ENCODE results near the gene KIFC3. TPM values are rescaled to one million over a fixed set of nuclear protein-coding genes. Genes with fewer than 3 reads are reported as not detected.
A peak's percentile ranks its signal among the peaks of the same experiment; 100 is the strongest.

Gene KIFC3
- total RNA-seq, 1 donor from 2014 or later = 96.9 TPM

DNA sequence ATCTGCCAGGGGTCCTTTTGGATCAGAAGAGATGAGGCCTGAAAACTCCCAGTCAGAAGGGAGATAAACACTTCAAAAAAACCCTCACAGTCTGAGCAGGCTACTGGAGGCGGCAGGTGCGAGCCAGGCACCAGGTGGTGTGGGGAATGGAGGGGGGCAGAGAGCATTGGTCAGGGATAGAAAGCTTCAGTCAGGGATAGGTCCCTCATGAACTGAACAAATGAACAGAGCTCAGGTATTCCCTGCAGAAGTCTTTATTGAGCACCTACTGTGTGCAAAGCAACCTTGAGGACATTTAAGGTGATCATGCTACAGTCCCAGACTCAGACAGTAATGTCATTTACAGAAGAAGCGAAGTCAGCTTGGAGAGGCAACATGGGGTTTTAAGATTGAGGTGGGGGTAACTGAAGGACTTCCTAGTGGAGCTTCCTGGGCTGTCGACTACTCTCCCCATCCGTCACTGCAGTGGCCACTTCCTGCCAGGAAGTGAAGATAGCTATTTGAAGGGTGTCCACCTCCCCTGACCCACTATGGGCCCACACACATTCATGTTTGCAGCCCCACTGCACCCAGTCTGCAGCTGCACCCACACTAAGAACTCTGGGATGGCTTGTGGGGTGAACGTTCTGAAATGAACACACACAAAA is 3.2 kb downstream of the KIFC3 start:
- Mint-ChIP-seq H3K36me3 (ENCODE audit: low read depth, unreplicated experiment) (no peaks in the 10 kb centered on the region), H3K9me3 (ENCODE audit: unreplicated experiment) (no peaks in the 10 kb centered on the region), H3K27me3 (ENCODE audit: low read depth, unreplicated experiment) (no peaks in the 10 kb centered on the region), H3K27ac (ENCODE audit: unreplicated experiment) (peak overlapping the region; percentile 31), H3K4me3 (ENCODE audit: unreplicated experiment) (peak overlapping the region; percentile 76), H3K4me1 (ENCODE audit: low read depth, unreplicated experiment) (peaks cover 48% of the 10 kb centered on the region)
- peaks cover 12% of the 10 kb centered on the region for H3K36me3 ChIP-seq (ENCODE audit: insufficient read depth, low read length)
- no peaks in the 10 kb centered on the region for H3K9me3 ChIP-seq (ENCODE audit: insufficient read depth, low read depth, low read length)
- H3K27me3 ChIP-seq (ENCODE audit: insufficient read depth, low read length) = no peaks in the 10 kb centered on the region
- H2AFZ ChIP-seq (ENCODE audit: low read depth, low read length) = no peak overlapping the region
- H3K9ac ChIP-seq (ENCODE audit: low read length) = no peak overlapping the region
- H3K4me2 ChIP-seq (ENCODE audit: low read length) = peak overlapping the region; percentile 70
- peaks cover 62% of the 10 kb centered on the region for H3K79me2 ChIP-seq (ENCODE audit: insufficient read depth, low read length)
- no peak overlapping the region for H3K4me3 ChIP-seq (ENCODE audit: insufficient read depth, low read depth, low read length)
- H3K4me1 ChIP-seq (ENCODE audit: insufficient read depth, low read length) = peaks cover 39% of the 10 kb centered on the region
- DNase-seq (ENCODE audit: low read depth) (no peak), FAIRE-seq (no peak)
- no peak overlapping the region for H3K27ac ChIP-seq (ENCODE audit: low read depth, low read length)
- peaks cover 71% of the 10 kb centered on the region for H4K20me1 ChIP-seq (ENCODE audit: insufficient read depth, low read length)
- TF ChIP-seq EZH2 (IDR thresholded peaks at IDR 0.05; ENCODE audit: insufficient read depth, low read length) = no peak
- TF ChIP-seq, protein P1, sequence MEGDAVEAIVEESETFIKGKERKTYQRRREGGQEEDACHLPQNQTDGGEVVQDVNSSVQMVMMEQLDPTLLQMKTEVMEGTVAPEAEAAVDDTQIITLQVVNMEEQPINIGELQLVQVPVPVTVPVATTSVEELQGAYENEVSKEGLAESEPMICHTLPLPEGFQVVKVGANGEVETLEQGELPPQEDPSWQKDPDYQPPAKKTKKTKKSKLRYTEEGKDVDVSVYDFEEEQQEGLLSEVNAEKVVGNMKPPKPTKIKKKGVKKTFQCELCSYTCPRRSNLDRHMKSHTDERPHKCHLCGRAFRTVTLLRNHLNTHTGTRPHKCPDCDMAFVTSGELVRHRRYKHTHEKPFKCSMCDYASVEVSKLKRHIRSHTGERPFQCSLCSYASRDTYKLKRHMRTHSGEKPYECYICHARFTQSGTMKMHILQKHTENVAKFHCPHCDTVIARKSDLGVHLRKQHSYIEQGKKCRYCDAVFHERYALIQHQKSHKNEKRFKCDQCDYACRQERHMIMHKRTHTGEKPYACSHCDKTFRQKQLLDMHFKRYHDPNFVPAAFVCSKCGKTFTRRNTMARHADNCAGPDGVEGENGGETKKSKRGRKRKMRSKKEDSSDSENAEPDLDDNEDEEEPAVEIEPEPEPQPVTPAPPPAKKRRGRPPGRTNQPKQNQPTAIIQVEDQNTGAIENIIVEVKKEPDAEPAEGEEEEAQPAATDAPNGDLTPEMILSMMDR (IDR thresholded peaks at IDR 0.05; ENCODE audit: insufficient read depth, low read depth, low read length) = no peak

DNA sequence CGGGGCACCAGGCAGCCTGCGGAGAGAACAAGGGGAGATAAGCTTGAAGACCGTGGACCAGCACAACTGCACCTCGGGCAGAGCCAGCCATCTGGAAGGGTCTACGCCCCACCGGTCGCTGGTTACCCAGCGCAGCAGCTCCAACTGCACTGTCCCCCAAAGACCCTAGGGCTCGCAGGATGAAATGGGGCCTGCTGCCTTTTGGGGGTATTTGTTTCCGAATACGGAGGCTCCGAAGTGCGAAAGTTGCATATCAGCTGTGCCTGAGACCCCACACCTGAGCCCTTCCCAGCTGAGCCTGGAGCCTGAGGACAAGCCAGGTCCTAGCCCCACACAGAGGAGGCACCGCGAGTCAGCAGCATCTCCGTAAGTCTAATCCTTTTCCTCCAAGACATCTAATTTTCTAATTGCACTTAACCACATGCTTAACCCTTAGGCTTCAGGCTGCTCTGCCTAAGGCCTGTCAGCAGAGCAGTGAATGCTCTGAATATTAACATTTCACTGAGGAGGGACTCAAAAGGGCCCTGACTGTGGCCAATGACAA is 4.0 kb downstream of the KIFC3 start:
- Histone ChIP-seq H3K79me2 (ENCODE audit: insufficient read depth, low read length) (peaks cover 62% of the 10 kb centered on the region), H3K27me3 (ENCODE audit: insufficient read depth, low read length) (no peaks in the 10 kb centered on the region), H3K9me3 (ENCODE audit: insufficient read depth, low read depth, low read length) (no peaks in the 10 kb centered on the region), H3K4me2 (ENCODE audit: low read length) (no peak overlapping the region), H3K9ac (ENCODE audit: low read length) (no peak overlapping the region), H2AFZ (ENCODE audit: low read depth, low read length) (no peak overlapping the region), H3K36me3 (ENCODE audit: insufficient read depth, low read length) (peaks cover 16% of the 10 kb centered on the region), H4K20me1 (ENCODE audit: insufficient read depth, low read length) (peaks cover 71% of the 10 kb centered on the region), H3K4me1 (ENCODE audit: insufficient read depth, low read length) (peaks cover 35% of the 10 kb centered on the region), H3K4me3 (ENCODE audit: insufficient read depth, low read depth, low read length) (no peak overlapping the region), H3K27ac (ENCODE audit: low read depth, low read length) (no peak overlapping the region)
- Mint-ChIP-seq H3K4me1 (ENCODE audit: low read depth, unreplicated experiment) (peaks cover 42% of the 10 kb centered on the region), H3K9me3 (ENCODE audit: unreplicated experiment) (no peaks in the 10 kb centered on the region), H3K27me3 (ENCODE audit: low read depth, unreplicated experiment) (no peaks in the 10 kb centered on the region), H3K36me3 (ENCODE audit: low read depth, unreplicated experiment) (no peaks in the 10 kb centered on the region), H3K4me3 (ENCODE audit: unreplicated experiment) (peak overlapping the region; percentile 76), H3K27ac (ENCODE audit: unreplicated experiment) (peak overlapping the region; percentile 75)
- DNase-seq (ENCODE audit: low read depth) (no peak), FAIRE-seq (no peak)
- TF ChIP-seq, protein P1 (IDR thresholded peaks at IDR 0.05; ENCODE audit: insufficient read depth, low read depth, low read length) = no peak
- TF ChIP-seq EZH2 (IDR thresholded peaks at IDR 0.05; ENCODE audit: insufficient read depth, low read length) = no peak
